K562 treated with DMSO at 1 percent for 12 hours (cell line): ENCODE results near the gene OR8J3. TPM values are rescaled to one million over a fixed set of nuclear protein-coding genes. Genes with fewer than 3 reads are reported as not detected.

Source experiments
- total RNA-seq: library from RNA; unstranded; fragments of 300-600 nt; gene quantifications from 2 replicates; pipeline ENCODE4 v1.2.3, GENCODE V29; 2022; ENCODE audit not compliant: insufficient read depth

OR8J3 gene, protein sequence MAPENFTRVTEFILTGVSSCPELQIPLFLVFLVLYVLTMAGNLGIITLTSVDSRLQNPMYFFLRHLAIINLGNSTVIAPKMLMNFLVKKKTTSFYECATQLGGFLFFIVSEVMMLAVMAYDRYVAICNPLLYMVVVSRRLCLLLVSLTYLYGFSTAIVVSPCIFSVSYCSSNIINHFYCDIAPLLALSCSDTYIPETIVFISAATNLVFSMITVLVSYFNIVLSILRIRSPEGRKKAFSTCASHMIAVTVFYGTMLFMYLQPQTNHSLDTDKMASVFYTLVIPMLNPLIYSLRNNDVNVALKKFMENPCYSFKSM
- total RNA-seq, result not detected in 2 replicates

DNA sequence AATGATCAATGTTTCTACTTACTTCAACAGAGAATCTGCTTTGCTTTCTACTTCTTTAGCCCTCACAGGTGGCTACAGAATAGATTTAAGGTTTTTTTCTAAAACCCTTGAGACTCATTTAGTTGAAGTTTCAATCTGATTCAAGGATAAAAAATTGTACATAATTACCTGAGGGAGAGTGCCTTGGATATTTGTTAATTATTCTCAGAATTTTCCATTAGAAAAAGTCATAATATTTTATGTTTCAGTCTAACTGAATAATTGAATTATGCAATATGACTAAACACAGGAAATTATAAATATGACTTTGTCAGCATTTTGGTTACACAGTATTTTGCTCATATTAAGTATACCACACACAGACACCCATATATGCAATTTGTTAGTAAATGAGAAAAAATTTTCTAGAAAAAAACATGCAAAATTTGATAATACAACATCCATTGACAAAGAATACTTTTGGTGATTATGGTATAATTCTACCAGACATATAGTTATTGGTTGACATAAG lies at the start of gene OR8J3:
Gene OR8J3 (minus strand): TSS at position 51 of the 511 bp plus-strand sequence. CDS start 2,483 bp downstream, outside the sequence.

DNA sequence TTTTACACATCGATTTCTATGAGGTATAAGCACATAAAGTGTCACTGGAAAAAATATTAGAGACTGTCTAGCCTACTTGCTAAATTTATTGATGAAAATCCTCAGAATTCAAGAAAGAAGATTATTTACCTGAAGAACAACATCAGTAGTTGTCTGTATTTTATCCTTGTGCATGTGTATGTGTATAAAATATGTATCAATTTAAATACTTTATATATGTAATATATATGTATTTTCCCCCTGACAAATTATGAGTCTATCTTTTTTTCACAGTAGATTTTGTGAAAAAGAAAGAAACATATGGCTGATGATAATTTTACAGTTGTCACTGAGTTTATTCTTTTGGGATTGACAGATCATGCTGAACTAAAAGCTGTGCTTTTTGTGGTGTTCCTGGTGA lies 36.3 kb upstream of the OR8J3 start, which contains the start of gene OR5J2:
Gene OR5J2 (plus strand): TSS at position 301 of the 400 bp plus-strand sequence. CDS start 0 bp downstream, at position 301.

DNA sequence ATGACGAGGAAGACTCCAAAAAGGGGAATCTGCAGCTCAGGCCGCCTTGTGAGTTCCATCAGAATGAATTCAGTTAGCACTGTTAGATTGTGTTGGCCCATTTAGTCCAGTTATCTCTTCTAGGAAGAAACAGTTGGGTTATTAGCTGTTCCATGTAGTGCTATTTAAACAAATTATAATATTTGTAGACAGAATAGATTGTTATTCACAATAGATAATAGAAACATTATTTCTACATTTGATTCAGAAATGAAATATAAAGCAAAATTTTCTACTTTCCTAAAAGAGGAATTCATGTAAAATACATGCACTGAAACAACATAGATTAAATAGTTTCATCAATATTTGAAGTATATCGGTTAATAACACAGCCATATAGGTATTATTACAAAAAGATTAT lies 20.2 kb upstream of the OR8J3 start, which contains the start of gene OR8K5:
Gene OR8K5 (minus strand): TSS at position 101 of the 400 bp plus-strand sequence. CDS start 0 bp downstream, at position 101.

DNA sequence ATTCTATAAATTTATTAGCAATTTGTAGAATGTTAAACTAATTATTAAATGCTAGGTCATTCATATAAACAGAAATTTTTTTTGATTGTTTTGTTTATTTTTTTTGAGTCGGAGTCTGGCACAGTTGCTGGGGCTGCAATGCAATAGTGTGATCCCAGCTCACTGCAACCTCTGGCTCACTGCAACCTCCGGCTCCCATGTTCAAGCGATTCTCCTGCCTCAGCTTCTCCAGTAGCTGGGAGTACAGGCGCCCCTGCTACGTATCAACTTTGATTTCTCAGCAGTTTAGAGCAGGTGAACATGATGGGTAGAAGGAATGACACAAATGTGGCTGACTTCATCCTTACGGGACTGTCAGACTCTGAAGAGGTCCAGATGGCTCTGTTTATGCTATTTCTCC lies 17.9 kb downstream of the OR8J3 start, which contains the start of gene OR8H3:
Gene OR8H3 (plus strand): TSS at position 301 of the 400 bp plus-strand sequence. CDS start 0 bp downstream, at position 301.

DNA sequence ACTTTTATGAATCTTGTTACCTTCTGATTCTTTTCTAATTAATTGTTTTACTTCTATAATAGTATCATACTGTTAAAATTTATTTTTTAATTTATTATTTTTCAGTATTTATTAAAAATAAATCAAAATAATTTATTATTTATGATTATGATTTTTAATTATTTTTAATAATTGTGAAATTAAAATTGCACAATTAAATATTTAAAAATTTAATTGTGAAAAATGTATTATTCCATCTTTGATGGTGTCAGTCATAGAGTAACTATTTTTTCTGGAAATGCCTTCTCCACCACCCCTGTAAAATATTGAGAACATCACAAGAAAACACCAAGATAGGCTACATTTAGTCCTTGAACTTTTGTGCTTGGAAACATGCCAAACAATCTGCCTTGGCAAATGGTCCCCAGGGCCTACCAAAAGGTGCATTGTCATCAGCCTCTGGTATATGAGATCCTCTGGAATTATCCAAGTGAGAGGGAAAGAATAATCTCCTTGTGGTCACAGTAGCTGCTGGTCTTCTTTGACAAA lies 36.7 kb downstream of the OR8J3 start, which contains the start of gene OR8H2:
Gene OR8H2 (plus strand): TSS at position 478 of the 528 bp plus-strand sequence. CDS start 1,356 bp downstream, outside the sequence.

DNA sequence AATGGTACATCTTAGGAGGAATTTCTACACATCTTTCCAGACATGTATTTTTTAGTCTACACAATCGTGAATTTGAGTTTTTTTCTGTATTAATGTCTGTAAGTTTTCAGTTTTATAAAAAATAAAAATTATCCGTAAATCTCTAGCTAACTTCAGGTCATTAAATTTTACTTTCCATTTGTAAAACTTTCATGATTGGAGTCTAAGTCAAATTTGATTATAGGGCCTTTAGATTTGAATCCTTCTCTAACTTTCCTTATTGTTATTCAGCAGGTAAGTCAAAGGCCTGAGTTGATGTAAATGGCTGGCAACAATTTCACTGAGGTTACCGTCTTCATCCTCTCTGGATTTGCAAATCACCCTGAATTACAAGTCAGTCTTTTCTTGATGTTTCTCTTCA lies 47.0 kb downstream of the OR8J3 start, which contains the start of gene OR8I2:
Gene OR8I2 (plus strand): TSS at position 301 of the 400 bp plus-strand sequence. CDS start 0 bp downstream, at position 301.

Other genes starting within 250 kb of the OR8J3 start
- gene OR5W2, start 225.6 kb downstream of the OR8J3 start, total RNA-seq, result not detected in 2 replicates
- not detected in 2 replicates for gene OR5I1, start 203.8 kb downstream of the OR8J3 start, total RNA-seq
- gene OR10AG1, start 170.3 kb downstream of the OR8J3 start, total RNA-seq, result not detected in 2 replicates
- not detected in 2 replicates for gene OR5F1, start 145.6 kb downstream of the OR8J3 start, total RNA-seq
- gene OR5AS1, start 112.5 kb downstream of the OR8J3 start, total RNA-seq, result not detected in 2 replicates
- gene OR8I2, start 46.9 kb downstream of the OR8J3 start, total RNA-seq, result not detected in 2 replicates
- not detected in 2 replicates for gene OR8H2, start 36.5 kb downstream of the OR8J3 start, total RNA-seq
- not detected in 2 replicates for gene OR8H3, start 17.8 kb downstream of the OR8J3 start, total RNA-seq
- gene OR8K5, start 20.1 kb upstream of the OR8J3 start, total RNA-seq, result not detected in 2 replicates
- not detected in 2 replicates for gene OR5J2, start 36.4 kb upstream of the OR8J3 start, total RNA-seq
- not detected in 2 replicates for gene OR5T2, start 94.1 kb upstream of the OR8J3 start, total RNA-seq
- gene OR5T3, start 112.1 kb upstream of the OR8J3 start, total RNA-seq, result not detected in 2 replicates
- not detected in 2 replicates for gene OR5T1, start 134.0 kb upstream of the OR8J3 start, total RNA-seq
- gene OR8H1, start 152.1 kb upstream of the OR8J3 start, total RNA-seq, result not detected in 2 replicates
- gene OR8K3, start 174.9 kb upstream of the OR8J3 start, total RNA-seq, result not detected in 2 replicates
- gene OR8K1, start 205.8 kb upstream of the OR8J3 start, total RNA-seq, result not detected in 2 replicates
- not detected in 2 replicates for gene OR8J1, start 214.1 kb upstream of the OR8J3 start, total RNA-seq
- gene OR8U1, start 235.4 kb upstream of the OR8J3 start, total RNA-seq, result not detected in 2 replicates